GM10266 (cell line): ENCODE data around the gene FAM90A1.
A peak's percentile ranks its signal among the peaks of the same experiment; 100 is the strongest.
"Not testable (repeated sequence)": the region's sequence is repeated elsewhere in the genome, so short reads cannot be mapped to it uniquely, and the experiment has no call there.

Experiments
- DNase-seq: peaks from one replicate; pipeline ENCODE4 v3.0.0; 2012; ENCODE audit errors: extremely low spot score
- CTCF ChIP-seq: IDR thresholded peaks from 2 replicates; pipeline ENCODE4 v1.5.1; 2012; ENCODE audit warnings: mild to moderate bottlenecking, low read depth; ENCODE audit not compliant: control insufficient read depth, insufficient read depth; ENCODE audit errors: missing control alignments

Gene FAM90A1

GRCh38 chr12:8233935-8234495, 6.6 kb upstream of the FAM90A1 start:
- DNase-seq = not testable (repeated sequence)

GRCh38 chr12:8233300-8233855, 6.0 kb upstream of the FAM90A1 start:
- DNase-seq = not testable (repeated sequence)

DNA sequence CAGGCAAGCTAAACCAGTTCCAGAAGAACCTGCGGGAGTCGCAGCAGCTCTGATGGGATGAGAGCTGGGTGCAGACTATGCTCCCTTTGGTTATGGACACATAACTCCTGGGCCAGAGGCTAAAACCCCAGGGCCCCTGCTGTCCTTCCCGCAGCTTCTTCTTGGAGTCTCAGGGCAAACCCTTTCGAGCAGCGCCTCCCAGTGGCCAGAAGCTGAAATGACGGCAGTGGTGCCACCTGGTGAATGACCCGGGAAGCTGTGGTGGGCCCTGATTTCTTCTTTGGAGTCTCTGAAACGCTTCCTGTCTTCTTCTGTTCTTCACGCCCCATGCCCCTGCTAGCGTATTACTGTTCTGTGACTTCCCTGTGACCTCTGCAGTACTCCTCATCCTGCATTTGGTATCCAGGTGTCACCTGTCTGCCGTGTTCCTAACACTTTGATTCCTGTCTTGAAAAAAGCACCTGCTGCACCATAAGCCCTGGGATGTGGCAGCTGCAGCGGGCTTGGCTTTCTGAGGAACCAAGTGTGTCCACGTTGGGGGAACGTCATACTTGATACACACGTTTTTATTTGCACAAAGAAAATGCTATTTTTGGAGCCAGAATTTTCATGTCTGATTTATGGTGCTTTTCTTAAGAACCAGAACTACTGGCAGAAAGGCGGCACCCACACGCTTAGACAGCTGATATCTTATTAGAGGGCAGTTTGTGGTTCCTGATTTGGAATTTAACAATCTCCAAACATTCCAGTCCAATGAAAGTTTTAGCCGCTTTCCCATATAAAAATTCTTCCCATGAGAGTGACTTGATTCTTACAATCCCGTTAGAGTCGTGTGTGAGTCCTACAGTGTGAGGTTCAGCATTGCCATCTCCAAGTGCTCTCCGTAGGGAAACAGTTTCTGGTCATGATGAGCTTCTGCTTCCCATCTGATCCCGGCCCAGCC, 4.5 kb upstream of the FAM90A1 start:
- DNase-seq = not testable (repeated sequence)
- TF ChIP-seq CTCF = peak; percentile 59

- DNase-seq = not testable (repeated sequence)
Observed at GRCh38 chr12:8231049-8231448, 3.6 kb upstream of the FAM90A1 start.

DNA sequence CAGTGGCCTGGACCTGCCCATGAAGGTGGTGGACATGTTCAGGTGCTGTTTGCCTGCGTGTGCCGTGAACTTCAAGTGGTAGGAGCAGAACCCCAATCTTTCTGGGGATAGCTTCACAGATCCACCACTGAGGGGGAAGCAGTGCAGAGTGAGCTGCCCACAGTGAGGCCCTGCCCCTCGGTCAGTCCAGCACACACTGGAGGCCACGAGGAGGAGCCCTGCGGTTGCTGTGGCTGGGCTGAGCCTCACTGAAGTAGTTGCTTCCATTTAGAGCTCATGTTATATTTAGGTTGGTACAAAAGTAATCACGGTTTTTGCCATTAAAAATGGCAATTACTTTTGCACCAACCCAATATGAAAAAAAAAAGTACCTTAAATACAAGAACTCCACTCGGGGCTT, 2.1 kb upstream of the FAM90A1 start:
- not testable (repeated sequence) for DNase-seq

- DNase-seq = not testable (repeated sequence)
Observed at GRCh38 chr12:8228607-8229006, 1.2 kb upstream of the FAM90A1 start.

GRCh38 chr12:8227732-8228077, 287 bp upstream of the FAM90A1 start:
- not testable (repeated sequence) for DNase-seq

- no peak for TF ChIP-seq CTCF
- no peak for DNase-seq
Observed at GRCh38 chr12:8226355-8226754, 1.1 kb downstream of the FAM90A1 start.

GRCh38 chr12:8224782-8225181, 2.6 kb downstream of the FAM90A1 start:
- not testable (repeated sequence) for DNase-seq

GRCh38 chr12:8223646-8224045, 3.8 kb downstream of the FAM90A1 start:
- DNase-seq = not testable (repeated sequence)

- not testable (repeated sequence) for DNase-seq
Observed at GRCh38 chr12:8222303-8222702, 5.1 kb downstream of the FAM90A1 start.

GRCh38 chr12:8221844-8222243, 5.6 kb downstream of the FAM90A1 start:
- DNase-seq = not testable (repeated sequence)

DNA sequence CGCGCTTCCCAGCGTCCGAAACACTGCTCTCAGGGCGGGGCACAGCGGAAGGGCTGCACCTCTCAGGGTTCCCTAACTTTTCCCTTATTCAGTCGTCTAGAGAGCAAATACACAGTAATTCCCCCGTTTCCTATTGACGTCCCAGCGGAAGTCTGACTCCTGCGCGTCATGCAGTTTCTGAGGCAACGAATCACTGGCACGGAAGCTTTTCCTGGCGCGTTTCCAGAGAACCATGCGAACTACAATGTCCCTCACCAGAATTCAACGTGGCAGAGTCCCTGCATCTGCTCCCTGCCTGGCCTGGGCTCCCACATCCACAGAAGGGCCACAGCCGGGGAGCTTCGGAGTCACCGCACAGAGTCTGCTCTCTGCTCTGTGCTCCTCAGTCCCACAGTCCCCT, 6.0 kb downstream of the FAM90A1 start:
- DNase-seq = not testable (repeated sequence)

DNA sequence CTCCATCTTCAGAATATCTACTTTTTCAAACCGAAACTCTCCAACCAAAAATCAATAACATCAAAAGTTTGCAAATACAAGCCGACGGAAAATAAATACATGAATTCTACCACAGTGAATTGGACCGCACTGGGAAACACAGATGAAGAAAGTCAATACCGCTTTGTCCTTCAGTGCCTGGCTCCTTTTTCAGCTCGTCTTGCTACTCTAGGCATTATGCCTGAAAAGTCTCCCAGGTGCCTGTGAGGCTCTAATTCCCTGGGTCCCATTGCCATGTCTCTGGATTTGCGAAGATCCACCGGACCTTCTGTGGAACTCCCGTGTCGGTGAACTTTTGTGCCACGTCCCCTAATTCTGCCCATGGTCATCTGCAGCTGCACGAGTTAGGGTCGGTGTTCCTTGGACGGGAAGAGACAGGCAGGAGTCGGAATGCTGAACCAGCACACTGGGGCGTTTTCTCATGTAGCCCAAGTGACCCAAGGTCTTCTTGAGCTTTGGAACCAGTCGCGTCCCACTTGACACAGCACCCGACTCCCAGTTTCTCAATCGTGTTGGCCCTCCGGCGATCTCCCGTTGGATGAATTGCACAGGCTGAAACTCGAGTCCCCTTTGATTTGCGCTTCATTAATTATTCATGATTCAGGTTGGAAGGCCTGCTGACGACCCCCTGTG, 8.6 kb downstream of the FAM90A1 start:
- not testable (repeated sequence) for DNase-seq

DNA sequence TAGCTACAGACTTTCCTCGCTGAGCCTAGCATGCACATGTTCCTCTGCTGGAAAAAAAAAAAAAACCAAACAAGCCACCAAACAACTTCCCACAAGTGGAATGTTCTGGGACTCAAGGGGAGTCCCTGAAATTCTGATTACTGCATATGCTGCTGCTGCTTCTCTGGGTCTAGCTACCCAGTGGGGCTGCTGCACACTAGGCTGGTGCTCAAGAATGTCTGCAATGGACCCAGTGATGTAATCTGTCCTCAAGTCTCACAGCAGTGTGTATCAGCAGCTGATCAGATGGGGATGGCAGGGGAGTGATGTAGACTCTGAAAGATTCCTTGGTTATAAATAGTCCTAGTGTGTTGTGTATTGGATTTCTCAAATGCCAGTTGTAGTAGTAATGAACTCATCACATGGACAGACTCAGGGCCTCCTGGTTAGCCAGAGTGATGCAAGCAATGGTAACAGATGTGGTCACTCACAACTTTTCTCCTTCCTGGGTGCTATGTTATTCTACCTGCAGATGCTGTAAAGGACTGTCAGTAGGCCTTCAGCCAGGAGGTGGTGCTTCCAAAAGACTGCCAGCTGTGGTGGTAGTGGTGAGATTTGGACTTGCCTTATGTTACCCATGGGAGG, 29.6 kb downstream of the FAM90A1 start:
- not testable (repeated sequence) for DNase-seq

- not testable (repeated sequence) for DNase-seq
Observed at GRCh38 chr12:8188088-8188487, 39.3 kb downstream of the FAM90A1 start.

DNA sequence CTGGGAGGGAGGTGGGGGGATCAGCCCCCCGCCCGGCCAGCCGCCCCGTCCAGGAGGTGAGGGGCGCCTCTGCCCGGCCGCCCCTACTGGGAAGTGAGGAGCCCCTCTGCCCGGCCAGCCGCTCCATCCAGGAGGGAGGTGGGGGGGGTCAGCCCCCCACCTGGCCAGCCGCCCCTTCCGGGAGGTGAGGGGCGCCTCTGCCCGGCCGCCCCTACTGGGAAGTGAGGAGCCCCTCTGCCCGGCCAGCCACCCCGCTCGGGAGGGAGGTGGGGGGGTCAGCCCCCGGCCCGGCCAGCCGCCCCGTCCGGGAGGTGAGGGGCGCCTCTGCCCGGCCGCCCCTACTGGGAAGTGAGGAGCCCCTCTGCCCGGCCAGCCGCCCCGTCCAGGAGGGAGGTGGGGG, 43.2 kb downstream of the FAM90A1 start:
- not testable (repeated sequence) for DNase-seq

DNA sequence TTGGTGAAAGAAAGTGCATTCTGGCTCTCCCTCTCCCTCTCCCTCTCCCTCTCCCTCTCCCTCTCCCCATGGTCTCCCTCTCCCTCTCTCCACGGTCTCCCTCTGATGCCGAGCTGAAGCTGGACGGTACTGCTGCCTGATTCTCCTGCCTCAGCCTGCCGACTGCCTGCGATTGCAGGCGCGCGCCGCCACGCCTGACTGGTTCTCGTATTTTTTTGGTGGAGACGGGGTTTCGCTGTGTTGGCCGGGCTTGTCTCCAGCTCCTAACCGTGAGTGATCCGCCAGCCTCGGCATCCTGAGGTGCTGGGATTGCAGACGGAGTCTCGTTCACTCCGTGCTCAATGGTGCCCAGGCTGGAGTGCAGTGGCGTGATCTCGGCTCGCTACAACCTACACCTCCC, 44.1 kb downstream of the FAM90A1 start:
- not testable (repeated sequence) for DNase-seq
